Measurements from ENCODE around the gene DAAM1.

The DAAM1 gene

DNA sequence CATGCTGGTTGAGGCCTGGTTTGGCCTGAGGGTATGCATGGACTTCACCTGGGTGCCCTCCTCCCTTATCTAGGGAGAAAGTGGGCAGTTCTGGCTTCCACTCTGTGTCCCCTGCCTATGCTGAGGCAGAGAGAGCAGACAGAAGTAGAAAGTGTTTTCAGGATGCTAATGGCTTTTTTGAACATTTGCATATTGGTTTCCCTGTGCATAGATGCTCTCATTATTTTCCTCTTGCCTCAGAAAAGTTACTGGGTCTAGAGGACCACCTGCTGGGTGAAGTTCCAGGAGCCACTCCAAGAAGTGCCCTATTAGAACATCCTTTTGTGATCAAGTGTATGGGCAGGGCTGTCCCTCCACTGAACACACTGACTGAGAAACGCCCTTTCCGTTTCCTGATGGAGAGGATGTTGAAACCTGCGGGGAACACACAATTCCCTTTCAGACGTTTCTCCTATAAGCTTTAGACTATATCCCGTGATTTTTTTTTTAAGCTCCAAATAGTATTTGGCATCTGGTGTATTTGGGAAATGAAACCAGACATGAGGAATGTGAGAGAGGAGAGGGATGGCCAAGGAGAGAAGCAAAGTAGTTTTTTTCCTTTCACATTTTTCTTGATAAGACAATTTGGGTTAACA is 66.6 kb downstream of the DAAM1 start:
- no peak for DNase-seq (ENCODE audit: low read depth)

- no peak for DNase-seq (ENCODE audit: low read depth)
Measured at GRCh38 chr14:59256331-59256730, 67.9 kb downstream of the DAAM1 start.

DNA sequence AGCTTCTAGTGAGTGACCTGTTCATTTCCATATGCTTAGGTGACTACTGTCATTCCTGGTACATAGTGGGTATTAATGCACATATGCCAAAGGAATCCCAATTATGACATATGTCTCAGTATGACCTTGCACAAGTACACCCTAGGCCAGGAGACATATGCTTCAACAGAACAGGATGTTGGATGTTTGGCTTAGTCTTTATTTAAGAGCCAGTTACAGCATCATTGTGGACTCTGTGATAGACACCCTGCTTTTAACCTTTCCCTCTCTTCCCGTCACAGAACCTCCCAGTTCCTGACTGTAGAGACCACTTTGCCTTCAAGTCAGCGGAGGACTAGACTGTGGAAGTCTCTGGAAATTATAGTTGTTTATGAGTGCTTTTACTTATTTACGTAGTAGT is 72.9 kb downstream of the DAAM1 start:
- DNase-seq (ENCODE audit: low read depth), result no peak

GRCh38 chr14:59262717-59263454 is 74.4 kb downstream of the DAAM1 start:
- DNase-seq (ENCODE audit: low read depth), result no peak

GRCh38 chr14:59265808-59266207 is 77.3 kb downstream of the DAAM1 start:
- no peak for DNase-seq (ENCODE audit: low read depth)

GRCh38 chr14:59267046-59267445 is 78.6 kb downstream of the DAAM1 start:
- DNase-seq (ENCODE audit: low read depth), result no peak

DNA sequence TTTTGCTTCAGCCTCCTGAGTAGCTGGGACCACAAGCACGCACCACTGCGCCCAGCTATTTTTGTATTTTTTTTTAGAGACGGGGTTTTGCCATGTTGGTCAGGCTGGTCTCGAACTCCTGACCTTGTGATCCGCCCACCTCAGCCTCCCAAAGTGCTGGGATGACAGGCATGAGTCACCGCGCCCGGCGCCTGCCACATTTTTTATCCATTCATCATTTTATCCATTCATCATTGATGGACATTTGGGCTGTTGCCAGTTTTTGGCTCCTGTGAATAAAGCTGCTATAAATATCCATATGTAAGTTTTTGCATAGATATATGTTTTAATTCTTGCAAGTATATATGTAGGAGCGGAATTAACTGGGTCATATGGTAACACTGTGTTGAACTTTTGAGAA is 79.5 kb downstream of the DAAM1 start:
- no peak for DNase-seq (ENCODE audit: low read depth)

DNA sequence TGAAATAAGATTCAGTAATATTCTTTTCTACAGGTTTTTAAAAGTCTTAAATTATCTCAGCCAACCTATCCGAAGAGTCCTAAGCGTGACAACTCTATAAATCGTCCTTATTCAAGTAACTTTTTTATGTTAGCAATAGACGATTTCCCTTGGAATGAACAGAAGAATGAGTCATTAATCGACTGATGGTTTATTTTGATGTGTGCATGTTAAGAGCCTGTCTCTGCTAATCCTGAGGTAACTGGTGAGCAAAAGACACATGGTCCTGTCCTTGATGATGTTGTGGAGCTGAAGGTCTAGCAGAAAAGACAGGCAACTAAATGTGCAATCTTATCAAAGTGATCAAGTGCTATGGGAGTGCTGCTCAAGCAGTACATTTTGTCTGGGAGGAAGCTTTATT is 80.4 kb downstream of the DAAM1 start:
- no peak for DNase-seq (ENCODE audit: low read depth)

DNA sequence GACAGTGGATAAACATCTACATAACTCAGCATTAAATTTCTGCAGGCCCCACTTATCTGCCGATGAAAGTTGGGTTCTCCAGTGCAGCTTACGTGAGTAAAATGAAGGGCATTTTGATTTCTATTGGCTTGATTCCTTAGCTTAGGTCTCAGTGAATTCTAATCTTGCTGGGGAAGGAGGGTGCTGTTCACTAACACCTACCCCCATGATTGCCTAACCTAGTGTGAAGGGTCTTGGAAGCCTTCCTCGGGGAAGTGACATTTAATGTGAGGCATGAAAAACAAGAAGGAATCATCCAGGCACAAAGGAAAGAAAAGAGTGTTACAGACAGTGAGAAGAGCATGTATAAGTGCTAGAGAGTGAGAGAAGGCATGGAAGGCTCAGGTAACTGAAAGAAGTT is 81.0 kb downstream of the DAAM1 start:
- DNase-seq (ENCODE audit: low read depth), result no peak

DNA sequence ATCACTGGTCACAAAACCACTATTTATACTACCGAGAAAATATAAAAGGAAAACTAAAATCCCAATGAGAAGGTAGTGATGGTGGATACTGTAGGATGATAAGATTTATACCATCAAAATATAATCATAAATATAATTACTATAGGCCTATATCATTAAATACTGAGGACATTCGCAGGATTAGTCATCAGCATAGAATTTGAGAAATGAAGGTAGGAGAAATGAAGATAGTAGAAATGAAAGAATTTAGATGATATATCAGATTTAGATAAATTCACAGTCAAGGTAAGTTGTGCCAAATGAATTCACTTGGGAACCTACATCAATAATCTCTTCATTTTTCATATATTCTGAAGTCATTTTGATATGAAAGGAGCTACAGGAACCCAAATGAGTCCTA is 82.8 kb downstream of the DAAM1 start:
- no peak for DNase-seq (ENCODE audit: low read depth)

DNA sequence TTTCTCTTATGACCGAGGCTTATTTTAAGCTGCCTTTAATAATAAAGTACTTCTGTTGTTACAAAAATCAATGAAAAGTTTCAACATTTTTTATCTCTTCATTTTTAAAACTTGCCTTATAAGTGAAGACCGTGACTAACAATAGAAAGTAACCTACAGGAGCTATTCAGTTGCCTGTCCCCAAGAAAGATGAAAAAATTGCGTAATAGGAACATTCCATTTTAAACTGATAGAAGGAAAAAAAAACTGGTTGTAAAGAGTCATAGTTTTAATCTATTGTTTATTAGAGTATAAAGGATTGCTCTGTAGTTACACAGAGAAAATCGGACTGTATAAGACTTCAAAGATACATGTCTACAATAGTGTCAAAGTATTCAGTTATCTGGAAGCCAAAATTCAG is 83.3 kb downstream of the DAAM1 start:
- no peak for DNase-seq (ENCODE audit: low read depth)

GRCh38 chr14:59272633-59273032 is 84.2 kb downstream of the DAAM1 start:
- DNase-seq (ENCODE audit: low read depth), result no peak

GRCh38 chr14:59273737-59274136 is 85.3 kb downstream of the DAAM1 start:
- DNase-seq (ENCODE audit: low read depth), result no peak

DNA sequence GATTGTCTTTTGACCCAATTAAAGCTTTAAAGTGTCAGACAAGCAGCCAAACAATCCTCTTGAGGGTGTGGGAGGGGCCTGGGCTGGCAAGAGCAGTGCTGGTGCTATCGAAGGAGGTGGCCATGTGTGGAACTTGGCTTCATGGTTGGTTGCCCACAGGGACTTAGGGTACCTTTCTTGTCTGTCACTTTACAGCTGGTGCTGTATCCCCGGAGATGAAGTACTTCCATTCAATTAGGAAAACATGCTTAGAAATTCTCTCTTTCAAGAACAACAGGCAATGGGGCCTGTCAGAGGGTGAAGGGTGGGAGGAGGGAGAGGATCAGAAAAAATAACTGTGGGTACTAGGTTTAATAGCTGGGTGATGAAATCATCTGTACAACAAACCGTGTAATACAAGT is 86.5 kb downstream of the DAAM1 start:
- no peak for DNase-seq (ENCODE audit: low read depth)

DNA sequence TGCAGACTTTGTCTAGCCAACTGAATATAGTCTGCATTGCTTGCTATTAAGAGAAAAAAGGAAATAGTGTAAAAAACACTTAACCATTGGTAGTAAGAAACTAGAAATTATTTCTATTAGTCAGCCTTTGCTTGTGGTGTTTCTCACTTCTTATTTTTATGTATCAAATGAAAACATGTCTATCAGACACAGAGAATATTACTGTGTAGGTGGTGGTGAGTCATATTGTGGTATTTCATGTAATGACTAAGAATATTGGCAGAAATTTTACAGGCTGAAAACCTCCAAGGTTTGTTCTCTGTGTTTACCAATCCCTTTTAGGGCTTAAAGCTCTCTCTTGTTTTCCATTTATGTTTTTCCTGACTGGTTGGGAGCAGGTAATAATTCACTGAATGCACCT is 87.2 kb downstream of the DAAM1 start:
- DNase-seq (ENCODE audit: low read depth), result no peak

DNA sequence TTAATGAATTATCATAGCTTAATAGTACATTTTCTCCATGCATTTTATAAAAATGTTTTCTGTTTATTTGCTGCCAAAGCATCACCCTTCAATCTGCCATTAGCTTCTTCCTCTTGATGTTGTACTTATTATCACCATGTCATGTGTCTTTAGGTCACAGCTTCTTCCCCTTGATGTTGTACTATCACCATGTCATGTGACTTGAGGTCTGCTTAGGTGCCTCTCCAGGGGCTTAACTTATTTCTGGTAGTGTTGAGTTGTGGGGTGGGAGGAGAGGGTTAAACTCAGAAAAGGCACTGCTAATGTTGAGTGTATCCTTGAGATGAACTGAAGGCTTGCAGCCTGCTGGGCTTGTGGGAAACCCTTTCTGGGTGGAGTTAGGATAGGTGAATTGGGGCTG is 87.8 kb downstream of the DAAM1 start:
- DNase-seq (ENCODE audit: low read depth), result no peak

- DNase-seq (ENCODE audit: low read depth), result no peak
Measured at GRCh38 chr14:59277659-59278058, 89.2 kb downstream of the DAAM1 start.

DNA sequence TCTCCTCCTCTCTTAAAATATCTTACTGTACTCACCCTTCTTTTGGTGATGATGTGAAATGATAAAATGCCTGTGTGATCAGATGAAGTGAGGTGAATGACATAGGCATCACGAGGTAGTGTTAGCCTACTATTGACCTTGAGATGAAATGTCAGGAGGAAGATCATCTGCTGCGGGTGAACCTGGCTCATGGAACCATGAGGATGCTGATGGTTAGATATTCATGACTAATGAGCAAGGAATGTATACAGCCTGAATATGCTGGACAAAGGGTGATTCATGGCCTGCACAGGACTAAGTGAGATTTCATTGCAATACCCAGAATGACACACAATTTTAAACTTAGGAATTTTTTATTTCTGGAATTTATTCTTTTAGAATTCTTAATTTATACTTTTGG is 89.6 kb downstream of the DAAM1 start:
- DNase-seq (ENCODE audit: low read depth), result no peak

DNA sequence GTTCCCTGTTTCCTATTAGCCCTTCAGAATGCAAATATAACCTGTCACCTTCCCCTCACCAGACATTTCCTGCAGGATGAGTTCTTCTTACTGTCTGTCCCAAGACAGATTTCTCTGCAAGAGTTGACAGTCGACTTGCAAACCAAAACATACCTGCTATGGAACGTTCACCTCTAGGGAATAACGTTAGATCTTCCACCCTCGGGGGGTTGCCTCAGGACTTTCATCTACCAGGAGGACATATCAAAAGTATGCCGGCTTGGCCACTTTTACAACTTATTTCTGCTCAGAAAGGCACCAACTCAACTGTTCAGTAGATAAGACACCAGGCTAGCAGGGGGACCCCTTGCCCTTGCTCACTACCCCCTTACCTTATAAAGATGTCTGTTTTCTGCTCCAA is 92.5 kb downstream of the DAAM1 start:
- DNase-seq (ENCODE audit: low read depth), result no peak

DNA sequence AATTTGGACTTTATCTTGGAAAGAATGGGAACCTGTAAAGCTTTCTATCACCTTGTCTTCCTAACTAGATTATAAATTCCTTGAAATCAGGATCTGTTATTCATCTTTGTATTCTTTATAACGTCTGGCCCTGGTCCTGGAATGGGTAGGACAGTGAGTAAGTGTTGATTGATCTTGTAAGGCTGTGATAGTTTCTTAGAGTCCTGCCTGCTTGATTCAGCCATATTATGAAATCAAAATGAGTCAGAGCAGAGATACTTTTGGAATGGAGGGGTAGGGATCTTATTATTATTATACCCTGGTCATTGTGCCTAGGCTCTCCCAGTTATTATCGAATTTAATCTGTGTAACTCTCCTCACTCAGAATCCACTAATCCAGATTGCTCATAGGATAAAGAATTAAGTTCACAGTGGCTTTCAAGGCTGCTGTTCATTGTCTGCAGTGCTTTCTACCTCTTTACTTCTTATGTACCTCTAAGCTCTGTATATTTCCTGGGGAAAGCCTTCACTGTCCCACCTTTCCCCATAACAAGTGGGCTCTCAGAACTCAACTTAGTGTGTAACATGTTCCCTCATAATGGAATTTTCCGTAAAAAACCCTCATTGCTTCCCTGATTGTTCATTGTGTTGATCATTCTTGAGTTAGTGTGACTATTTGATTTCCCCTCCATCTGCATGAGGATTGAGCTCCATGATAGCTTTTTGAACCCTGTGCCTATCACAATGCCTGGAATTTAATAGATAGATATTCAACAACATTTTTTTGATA is 93.3 kb downstream of the DAAM1 start:
- no peak for DNase-seq (ENCODE audit: low read depth)

GRCh38 chr14:59282378-59282765 is 93.9 kb downstream of the DAAM1 start:
- no peak for DNase-seq (ENCODE audit: low read depth)

DNA sequence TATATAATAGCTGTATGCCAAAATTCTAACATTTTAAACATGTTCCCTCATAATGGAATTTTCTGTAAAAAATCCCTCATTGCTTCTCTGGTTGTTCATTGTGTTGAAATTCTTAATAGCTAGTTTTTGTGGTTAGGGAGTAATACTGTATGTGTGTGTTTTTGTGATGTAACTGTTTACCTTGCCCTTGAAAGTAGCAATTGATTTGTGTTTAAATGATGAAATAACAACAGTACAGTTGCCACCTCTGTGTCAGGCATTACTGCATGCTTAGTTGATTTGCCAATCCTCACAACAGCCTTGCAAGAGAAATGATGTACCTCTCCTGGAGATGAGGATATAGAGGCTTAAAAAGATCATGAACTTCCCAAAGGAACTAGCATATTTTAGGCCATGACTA is 94.9 kb downstream of the DAAM1 start:
- no peak for DNase-seq (ENCODE audit: low read depth)

GRCh38 chr14:59284059-59284458 is 95.6 kb downstream of the DAAM1 start:
- DNase-seq (ENCODE audit: low read depth), result no peak

Data from stimulated activated CD8-positive, alpha-beta memory T cell treated with anti-CD3 and anti-CD28 coated beads, Interleukin-15, amount 100 ng/mL, for 24 hours (primary cell).